Gastroesophageal sphincter (tissue), 4 donors: ENCODE measurements around the gene FYN. TPM values are rescaled to one million over a fixed set of nuclear protein-coding genes. Genes with fewer than 3 reads are reported as not detected.
A peak's percentile ranks its signal among the peaks of the same experiment; 100 is the strongest.

ENCODE experiments used
- ATAC-seq: fragments of 150-250 bp; one replicate; pipeline ENCODE4 v1.9.1; 2016; ENCODE audit warnings: mild to moderate bottlenecking, moderate library complexity
- H3K27ac ChIP-seq, 4 donors: fragments of 200-600 bp; sonication (generic) in 3 of 4; 1 replicate in 3 of 4; 2 replicates in 1 of 4; pipeline ENCODE4 v1.5.1; 2016 to 2019
- H3K27me3 ChIP-seq: fragments of 200-600 bp; sonication (generic); one replicate; pipeline ENCODE4 v1.5.1; 2019
- H3K36me3 ChIP-seq, 2 donors: fragments of 200-600 bp; sonication (generic); one replicate each; pipeline ENCODE4 v1.5.1; 2019; ENCODE audit warnings: control low read depth in 1 of 2
- H3K4me1 ChIP-seq, 3 donors: fragments of 200-600 bp; sonication (generic); 1 replicate in 2 of 3; 2 replicates in 1 of 3; pipeline ENCODE4 v1.5.1; 2016 to 2019; ENCODE audit warnings: control low read depth in 2 of 3
- H3K4me3 ChIP-seq, 2 donors: fragments of 200-600 bp; sonication (generic); one replicate each; pipeline ENCODE4 v1.5.1; 2019; ENCODE audit warnings: mild to moderate bottlenecking in 1 of 2, moderate library complexity in 1 of 2
- H3K9me3 ChIP-seq, 3 donors: fragments of 200-600 bp; sonication (generic); one replicate each; pipeline ENCODE4 v1.5.1; 2017 to 2019; ENCODE audit warnings: control low read depth in 2 of 3
- CTCF ChIP-seq, 4 experiments: fragments of 200-600 bp in 2 of 4; fragments of 450-650 bp in 2 of 4; sonication (generic) in 1 of 4; IDR thresholded peaks; one replicate each; pipeline ENCODE4 v1.5.1; 2017 to 2019; ENCODE audit warnings: antibody characterized with exemption in 4 of 4, mild to moderate bottlenecking in 2 of 4, moderate library complexity in 2 of 4
- EP300 ChIP-seq: sonication (generic); formaldehyde crosslinking; IDR thresholded peaks from one replicate; pipeline ENCODE4 v1.6.1; 2017; ENCODE audit warnings: antibody characterized with exemption, mild to moderate bottlenecking
- POLR2A ChIP-seq, 2 donors: fragments of 450-650 bp; IDR thresholded peaks; one replicate each; pipeline ENCODE4 v1.6.1; 2017; ENCODE audit warnings: antibody characterized with exemption in 2 of 2, mild to moderate bottlenecking in 2 of 2, moderate library complexity in 1 of 2
- POLR2AphosphoS5 ChIP-seq: sonication (generic); formaldehyde crosslinking; IDR thresholded peaks from one replicate; pipeline ENCODE4 v1.6.1; 2017; ENCODE audit warnings: antibody characterized with exemption
- WGBS, 2 donors: methylation state at CpG; one replicate each; pipeline ENCODE4 v1.1.5; 2018; ENCODE audit warnings: low coverage in 1 of 2; 5-methylcytosine and 5-hydroxymethylcytosine counted together
- total RNA-seq, 4 donors: library from RNA; depleted of rRNA; stranded (reverse); fragments of >200 nt; gene quantifications; one replicate each; pipeline ENCODE4 v1.1.0, GENCODE V29; 2016

FYN gene
- total RNA-seq, 4 donors from 2014 or later: 58.6 to 101 (median 69.9) TPM

- no peak overlapping the region for H3K27ac ChIP-seq
- no peaks in the 10 kb centered on the region for H3K27me3 ChIP-seq
- TF ChIP-seq EP300 (no peak), CTCF (IDR thresholded peaks at IDR 0.05) (no peak)
- H3K36me3 ChIP-seq: no peaks in the 10 kb centered on the region
- H3K4me1 ChIP-seq: peaks cover 0 to 36% (median 2%) of the 10 kb centered on the region in 3 donors
- WGBS, 2 donors: 100% methylated on average over 1 of the region's 1 CpG; no CpG with 5 or more reads in 1 of the 2 donors
- H3K9me3 ChIP-seq: no peaks in the 10 kb centered on the region
- no peak overlapping the region for H3K4me3 ChIP-seq
- ATAC-seq: peak; percentile 46
These were observed 98.9 kb downstream of the FYN start for GRCh38 chr6:111774346-111774703.

GRCh38 chr6:111773501-111774345 is 99.5 kb downstream of the FYN start:
- no peaks in the 10 kb centered on the region for H3K36me3 ChIP-seq
- no peak for ATAC-seq
- no peak for TF ChIP-seq POLR2AphosphoS5
- TF ChIP-seq EP300: no peak
- TF ChIP-seq POLR2A (IDR thresholded peaks at IDR 0.05): no peak
- TF ChIP-seq CTCF (IDR thresholded peaks at IDR 0.05): no peak
- H3K27ac ChIP-seq: no peak overlapping the region
- H3K4me3 ChIP-seq: no peak overlapping the region
- peaks cover 0 to 42% (median 2%) of the 10 kb centered on the region in 3 donors for H3K4me1 ChIP-seq
- no peaks in the 10 kb centered on the region for H3K27me3 ChIP-seq
- 68% methylated on average over 3 to 6 of the region's 7 CpGs for WGBS, 2 donors
- H3K9me3 ChIP-seq: no peaks in the 10 kb centered on the region

GRCh38 chr6:111772381-111772780 is 100.9 kb downstream of the FYN start:
- 93 to 100% methylated on average over 1 of the region's 1 CpG for WGBS, 2 donors
- ATAC-seq: no peak
- Histone ChIP-seq H3K9me3 (no peaks in the 10 kb centered on the region), H3K27me3 (no peaks in the 10 kb centered on the region), H3K4me3 (no peak overlapping the region), H3K27ac (no peak overlapping the region), H3K4me1 (peaks cover 0 to 37% (median 2%) of the 10 kb centered on the region in 3 donors), H3K36me3 (no peaks in the 10 kb centered on the region)
- TF ChIP-seq EP300: no peak
- TF ChIP-seq POLR2A (IDR thresholded peaks at IDR 0.05): no peak

GRCh38 chr6:111771629-111772028 is 101.6 kb downstream of the FYN start:
- TF ChIP-seq CTCF (IDR thresholded peaks at IDR 0.05) (no peak), EP300 (no peak), POLR2A (IDR thresholded peaks at IDR 0.05) (no peak), POLR2AphosphoS5 (no peak)
- ATAC-seq: no peak
- peaks cover 0 to 33% (median 2%) of the 10 kb centered on the region in 3 donors for H3K4me1 ChIP-seq
- H3K27me3 ChIP-seq: no peaks in the 10 kb centered on the region
- H3K4me3 ChIP-seq: no peak overlapping the region
- H3K36me3 ChIP-seq: no peaks in the 10 kb centered on the region
- 90 to 98% methylated on average over 2 to 4 of the region's 5 CpGs for WGBS, 2 donors
- H3K9me3 ChIP-seq: no peaks in the 10 kb centered on the region
- H3K27ac ChIP-seq: no peak overlapping the region

GRCh38 chr6:111771094-111771432 is 102.2 kb downstream of the FYN start:
- no peak overlapping the region for H3K27ac ChIP-seq
- H3K4me1 ChIP-seq: peaks cover 0 to 33% (median 2%) of the 10 kb centered on the region in 3 donors
- H3K27me3 ChIP-seq: no peaks in the 10 kb centered on the region
- no peak for ATAC-seq
- TF ChIP-seq CTCF (IDR thresholded peaks at IDR 0.05): no peak
- no peak for TF ChIP-seq EP300
- TF ChIP-seq POLR2A (IDR thresholded peaks at IDR 0.05): no peak
- TF ChIP-seq POLR2AphosphoS5: no peak
- H3K36me3 ChIP-seq: no peaks in the 10 kb centered on the region
- H3K4me3 ChIP-seq: no peak overlapping the region
- H3K9me3 ChIP-seq: no peaks in the 10 kb centered on the region
